HG03565 (cell line): Measurements from ENCODE around the gene CORO1A.
"Not testable (repeated sequence)": the region's sequence is repeated elsewhere in the genome, so short reads cannot be mapped to it uniquely, and the experiment has no call there.

Source experiments
- ATAC-seq: cut with Tn5 transposase; IDR thresholded peaks from one replicate; pipeline ENCODE4 v1.9.1; 2021; ENCODE audit warnings: mild to moderate bottlenecking, moderate library complexity; ENCODE audit not compliant: unreplicated experiment

CORO1A gene

GRCh38 chr16:30199608-30200343 lies 16.4 kb downstream of the CORO1A start:
- not testable (repeated sequence) for ATAC-seq

- not testable (repeated sequence) for ATAC-seq
Observed at GRCh38 chr16:30205541-30206236, 22.3 kb downstream of the CORO1A start.

- not testable (repeated sequence) for ATAC-seq
Observed at GRCh38 chr16:30206252-30206651, 22.9 kb downstream of the CORO1A start.

- not testable (repeated sequence) for ATAC-seq
Observed at GRCh38 chr16:30207063-30207704, 23.8 kb downstream of the CORO1A start.

- not testable (repeated sequence) for ATAC-seq
Observed at GRCh38 chr16:30209032-30209431, 25.6 kb downstream of the CORO1A start.

- ATAC-seq, result not testable (repeated sequence)
Observed at GRCh38 chr16:30211414-30211813, 28.0 kb downstream of the CORO1A start.

GRCh38 chr16:30217082-30217481 lies 33.7 kb downstream of the CORO1A start:
- not testable (repeated sequence) for ATAC-seq
